ENCODE results near the gene ORM1.
"Not testable (repeated sequence)": the region's sequence is repeated elsewhere in the genome, so short reads cannot be mapped to it uniquely, and the experiment has no call there.

Gene ORM1

DNA sequence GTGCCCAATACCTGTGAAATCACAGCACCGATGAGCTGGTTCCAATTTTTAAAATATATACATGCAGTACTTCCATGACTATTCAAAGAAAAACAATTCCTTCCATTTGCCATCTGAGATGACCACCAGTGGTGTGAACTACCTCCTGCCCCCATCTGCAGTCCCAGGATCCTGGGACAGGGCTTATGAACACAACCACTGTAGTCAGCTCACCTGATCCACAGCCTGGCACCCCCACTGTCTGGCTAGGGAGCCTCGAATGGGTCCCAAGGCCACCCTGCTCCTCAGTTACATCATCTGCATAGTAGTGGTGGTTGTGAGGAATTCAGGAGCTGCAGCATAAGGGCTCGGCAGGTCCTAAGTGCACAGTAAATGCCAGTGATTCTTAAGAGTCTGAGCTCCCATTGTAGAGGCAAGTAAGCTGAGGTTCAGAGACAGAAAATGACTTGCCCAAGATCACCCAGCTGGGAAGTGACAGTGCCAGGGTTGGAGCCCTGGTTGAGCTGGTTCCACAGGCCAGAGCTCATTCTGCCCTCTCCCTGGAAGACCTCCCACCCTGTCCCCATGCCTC, 2.9 kb downstream of the ORM1 start:
- DNase-seq (ENCODE audit: low read depth): not testable (repeated sequence)

DNA sequence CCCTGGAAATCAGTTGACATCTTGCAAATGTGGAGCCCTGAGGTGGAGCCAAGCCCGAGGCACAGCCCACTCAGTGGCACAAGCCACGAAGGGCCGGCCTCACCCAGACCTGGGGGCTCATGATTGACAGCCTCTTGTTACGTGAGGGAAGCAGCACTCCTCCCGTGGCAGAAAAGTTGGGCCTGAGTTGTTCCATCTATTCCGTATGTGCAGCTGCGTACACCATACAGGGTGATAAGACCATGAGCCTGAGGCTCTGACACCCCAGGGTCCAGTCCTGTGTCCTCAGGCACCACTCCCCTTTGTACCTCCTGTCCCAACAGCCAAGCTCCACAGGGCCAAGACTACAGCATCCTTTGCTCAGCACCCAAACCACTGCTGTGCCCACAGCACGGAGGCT, 4.9 kb downstream of the ORM1 start:
- no peak for DNase-seq (ENCODE audit: low read depth)

DNA sequence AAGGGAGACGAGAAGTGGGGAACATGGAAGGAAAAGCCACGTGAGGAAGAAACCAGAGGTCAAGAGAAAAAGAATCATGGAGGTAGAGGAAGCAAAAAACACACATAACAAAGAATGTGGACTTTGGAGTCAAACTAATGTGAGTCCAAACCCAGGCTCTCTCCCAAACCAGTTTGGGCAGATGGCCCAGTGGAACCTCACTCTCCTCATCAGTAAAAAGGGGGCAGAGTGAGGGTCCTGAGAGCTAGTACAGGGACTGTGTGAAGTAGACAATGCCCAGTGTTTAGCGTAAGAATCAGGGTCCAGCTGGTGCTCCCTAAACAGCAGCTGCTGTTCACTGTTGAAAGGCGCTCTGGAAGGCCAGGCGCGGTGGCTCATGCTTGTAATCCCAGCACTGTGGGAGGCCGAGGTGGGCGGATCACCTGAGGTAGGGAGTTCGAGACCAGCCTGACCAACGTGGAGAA, 5.5 kb downstream of the ORM1 start:
- not testable (repeated sequence) for DNase-seq (ENCODE audit: low read depth)

DNA sequence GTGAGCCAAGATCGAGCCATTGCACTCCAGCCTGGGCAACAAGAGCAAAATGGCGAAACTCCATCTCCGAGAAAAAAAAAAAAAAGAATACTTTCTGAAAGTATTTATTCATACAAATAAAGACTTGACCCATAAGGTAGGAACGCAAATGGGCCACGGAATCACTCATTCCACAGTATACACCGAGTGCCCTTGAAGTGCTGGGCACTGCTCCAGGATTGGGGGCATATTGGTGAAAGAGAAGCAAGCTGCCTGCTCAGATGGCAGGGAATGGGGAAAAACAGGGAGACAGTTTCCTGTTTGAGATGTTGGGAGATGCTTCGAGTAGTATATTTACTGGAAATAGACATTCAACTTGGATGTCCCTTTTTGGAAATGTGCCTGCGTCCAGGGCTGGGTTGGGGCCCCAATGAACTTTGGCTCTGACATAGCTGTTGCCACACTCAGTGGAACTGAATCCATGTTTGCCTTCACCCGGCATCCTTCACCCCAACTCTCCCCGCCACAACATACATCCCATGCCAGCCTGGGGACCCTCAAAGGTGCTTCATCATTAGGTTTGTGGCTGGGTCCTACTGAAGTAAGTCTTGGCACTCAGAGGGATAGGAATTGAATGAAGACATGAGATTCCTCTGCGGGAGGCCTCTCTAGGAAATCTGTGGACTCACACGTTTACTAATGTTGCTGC, 6.2 kb downstream of the ORM1 start:
- not testable (repeated sequence) for DNase-seq (ENCODE audit: low read depth)

DNA sequence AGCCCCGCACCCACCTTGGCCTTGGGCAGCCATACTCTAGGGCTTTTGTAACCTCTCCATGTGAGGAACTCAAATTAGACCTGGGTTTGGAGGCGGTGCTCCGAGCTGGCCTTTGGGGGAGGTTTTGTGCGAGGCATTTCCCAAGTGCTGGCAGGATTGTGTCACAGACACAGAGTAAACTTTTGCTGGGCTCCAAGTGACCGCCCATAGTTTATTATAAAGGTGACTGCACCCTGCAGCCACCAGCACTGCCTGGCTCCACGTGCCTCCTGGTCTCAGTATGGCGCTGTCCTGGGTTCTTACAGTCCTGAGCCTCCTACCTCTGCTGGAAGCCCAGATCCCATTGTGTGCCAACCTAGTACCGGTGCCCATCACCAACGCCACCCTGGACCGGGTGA, 6.7 kb downstream of the ORM1 start, which contains the start of gene ORM2:
ORM2 (plus strand) TSS at position 245 of the 398 bp plus-strand sequence; CDS start at position 281, 36 bp downstream.
- DNase-seq (ENCODE audit: low read depth): not testable (repeated sequence)

DNA sequence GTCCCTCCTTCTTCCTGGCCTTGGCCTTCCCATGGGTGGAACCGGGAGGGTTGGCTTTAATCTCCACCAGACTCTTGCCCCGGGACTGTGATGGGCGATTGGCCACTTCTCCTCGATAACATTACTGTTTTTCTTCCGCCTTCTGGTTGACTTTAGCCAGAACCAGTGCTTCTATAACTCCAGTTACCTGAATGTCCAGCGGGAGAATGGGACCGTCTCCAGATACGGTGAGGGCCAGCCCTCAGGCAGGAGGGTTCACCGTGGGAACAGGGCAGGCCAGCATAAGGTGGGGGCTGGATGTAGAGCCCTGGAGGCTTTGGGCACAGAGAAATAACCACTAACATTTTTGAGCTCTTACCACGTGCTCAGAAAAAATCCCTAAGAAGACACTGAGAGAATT, 7.7 kb downstream of the ORM1 start:
- no peak for DNase-seq (ENCODE audit: low read depth)

DNA sequence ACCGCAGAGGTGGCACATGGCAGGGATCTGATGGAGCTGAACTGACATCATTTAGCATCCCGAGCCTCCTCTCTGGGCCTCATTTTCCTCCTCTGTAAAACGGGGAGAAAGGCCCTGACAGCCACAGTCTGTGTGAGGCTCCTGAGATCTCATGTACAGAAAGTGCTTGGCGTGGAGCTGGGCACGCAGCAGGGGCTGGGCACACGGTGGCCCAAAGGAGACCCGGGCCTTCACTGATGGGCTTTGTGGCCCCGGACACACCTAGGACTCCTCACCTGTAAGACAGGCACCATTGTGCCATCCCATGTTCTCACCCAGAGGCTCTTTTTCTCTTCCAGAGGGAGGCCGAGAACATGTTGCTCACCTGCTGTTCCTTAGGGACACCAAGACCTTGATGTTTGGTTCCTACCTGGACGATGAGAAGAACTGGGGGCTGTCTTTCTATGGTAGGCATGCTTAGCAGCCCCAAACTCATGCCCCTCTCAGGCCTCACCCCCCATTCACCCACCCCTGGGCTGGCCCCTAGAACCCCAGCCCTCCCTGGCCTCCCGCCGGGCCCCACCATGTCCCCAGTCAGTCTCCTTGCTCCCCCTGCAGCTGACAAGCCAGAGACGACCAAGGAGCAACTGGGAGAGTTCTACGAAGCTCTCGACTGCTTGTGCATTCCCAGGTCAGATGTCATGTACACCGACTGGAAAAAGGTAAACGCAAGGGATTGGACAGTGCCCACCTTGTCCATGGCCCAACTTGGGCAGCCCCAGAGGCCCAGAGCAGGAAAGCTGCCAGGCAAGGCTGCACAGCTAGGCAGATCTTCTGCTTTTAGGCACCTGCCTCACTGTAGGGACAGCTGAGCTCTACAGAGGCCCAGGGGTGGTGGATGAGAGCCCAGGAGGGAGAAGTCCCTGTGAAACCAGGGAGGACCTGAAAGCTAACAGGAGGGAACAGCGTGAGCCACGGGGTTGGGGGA, 8.6 kb downstream of the ORM1 start:
- DNase-seq (ENCODE audit: low read depth): not testable (repeated sequence)

DNA sequence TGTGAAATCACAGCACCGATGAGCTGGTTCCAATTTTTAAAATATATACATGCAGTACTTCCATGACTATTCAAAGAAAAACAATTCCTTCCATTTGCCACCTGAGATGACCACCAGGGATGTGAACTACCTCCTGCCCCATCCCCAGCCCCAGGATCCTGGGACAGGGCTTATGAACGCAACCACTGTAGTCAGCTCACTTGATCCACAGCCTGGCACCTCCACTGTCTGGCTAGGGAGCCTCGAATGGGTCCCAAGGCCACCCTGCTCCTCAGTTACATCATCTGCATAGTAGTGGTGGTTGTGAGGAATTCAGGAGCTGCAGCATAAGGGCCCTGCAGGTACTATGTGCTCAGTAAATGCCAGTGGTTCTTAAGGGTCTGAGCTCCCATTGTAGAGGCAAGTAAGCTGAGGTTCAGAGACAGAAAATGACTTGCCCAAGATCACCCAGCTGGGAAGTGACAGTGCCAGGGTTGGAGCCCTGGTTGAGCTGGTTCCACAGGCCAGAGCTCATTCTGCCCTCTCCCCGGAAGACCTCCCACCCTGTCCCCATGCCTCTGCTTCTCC, 9.7 kb downstream of the ORM1 start:
- DNase-seq (ENCODE audit: low read depth): not testable (repeated sequence)

DNA sequence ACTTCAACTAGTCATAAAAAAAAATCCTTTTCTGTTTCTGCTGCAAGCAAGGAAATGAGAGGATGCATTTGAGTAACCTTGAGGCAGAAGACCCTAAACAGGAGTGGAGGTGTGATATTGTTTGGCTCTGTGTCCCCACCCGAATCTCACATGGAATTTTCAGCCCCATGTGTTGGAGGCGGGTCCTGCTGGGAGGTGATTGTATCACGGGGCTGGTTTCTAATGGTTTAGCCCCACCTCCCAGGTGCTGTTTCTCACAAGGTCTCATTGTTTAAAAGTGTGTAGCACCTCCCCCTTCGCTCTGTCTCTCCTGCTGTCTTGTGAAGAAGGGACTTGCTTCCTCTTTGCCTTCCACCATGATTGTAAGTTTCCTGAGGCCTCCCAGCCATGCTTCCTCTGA, 10.8 kb downstream of the ORM1 start:
- DNase-seq (ENCODE audit: low read depth): not testable (repeated sequence)

DNA sequence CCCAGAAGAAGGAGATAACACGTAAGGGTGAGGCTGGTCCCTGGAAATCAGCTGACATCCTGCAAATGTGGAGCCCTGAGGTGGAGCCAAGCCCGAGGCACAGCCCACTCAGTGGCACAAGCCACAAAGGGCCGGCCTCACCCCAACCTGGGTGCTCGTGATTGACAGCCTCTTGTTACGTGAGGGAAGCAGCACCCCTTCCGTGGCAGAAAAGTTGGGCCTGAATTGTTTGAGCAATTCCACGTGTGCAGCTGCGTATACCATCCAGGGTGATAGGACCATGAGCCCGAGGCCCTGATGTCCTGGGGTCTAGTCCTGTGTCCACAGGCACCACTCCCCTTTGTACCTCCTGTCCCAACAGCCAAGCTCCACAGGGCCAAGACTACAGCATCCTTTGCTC, 11.6 kb downstream of the ORM1 start:
- no peak for DNase-seq (ENCODE audit: low read depth)

DNA sequence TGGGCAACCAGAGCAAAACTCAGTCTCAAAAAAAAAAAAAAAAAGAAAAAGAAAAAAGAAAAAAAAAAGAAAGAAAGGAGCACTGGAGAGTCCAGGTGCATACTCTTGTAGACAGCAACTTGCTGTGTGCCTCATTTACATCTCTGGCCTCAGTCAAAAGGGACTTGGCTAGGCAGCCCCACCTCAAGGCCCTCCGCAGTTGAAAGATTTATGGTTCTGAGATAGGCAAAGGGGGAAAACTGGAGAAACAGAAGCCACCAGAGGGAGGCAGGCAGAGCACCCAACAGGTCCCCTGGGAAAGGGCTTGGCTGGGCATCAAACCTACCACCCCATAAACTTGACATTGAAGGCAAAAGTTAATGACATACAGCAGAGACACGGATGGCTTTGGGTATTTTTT, 12.8 kb downstream of the ORM1 start:
- no peak for DNase-seq (ENCODE audit: low read depth)

DNA sequence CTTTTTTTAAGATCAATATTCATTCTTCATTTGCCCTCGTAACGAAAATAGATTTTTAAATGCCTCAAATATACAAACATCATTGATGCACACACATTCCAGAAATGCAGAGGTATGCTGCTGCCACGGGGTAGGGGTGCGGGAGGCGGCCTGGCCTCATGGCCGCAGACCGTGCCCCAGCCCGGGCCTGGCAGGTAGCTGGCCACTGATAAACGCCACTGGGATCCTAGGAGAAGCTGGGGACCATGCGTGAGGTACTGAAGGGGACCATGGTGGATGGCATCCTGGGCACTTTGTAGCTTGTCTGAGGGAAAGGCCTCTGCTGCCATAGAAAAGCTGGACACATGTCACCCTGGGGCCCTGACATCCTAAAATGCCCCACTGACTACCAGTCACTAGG, 13.3 kb downstream of the ORM1 start:
- DNase-seq (ENCODE audit: low read depth): no peak

DNA sequence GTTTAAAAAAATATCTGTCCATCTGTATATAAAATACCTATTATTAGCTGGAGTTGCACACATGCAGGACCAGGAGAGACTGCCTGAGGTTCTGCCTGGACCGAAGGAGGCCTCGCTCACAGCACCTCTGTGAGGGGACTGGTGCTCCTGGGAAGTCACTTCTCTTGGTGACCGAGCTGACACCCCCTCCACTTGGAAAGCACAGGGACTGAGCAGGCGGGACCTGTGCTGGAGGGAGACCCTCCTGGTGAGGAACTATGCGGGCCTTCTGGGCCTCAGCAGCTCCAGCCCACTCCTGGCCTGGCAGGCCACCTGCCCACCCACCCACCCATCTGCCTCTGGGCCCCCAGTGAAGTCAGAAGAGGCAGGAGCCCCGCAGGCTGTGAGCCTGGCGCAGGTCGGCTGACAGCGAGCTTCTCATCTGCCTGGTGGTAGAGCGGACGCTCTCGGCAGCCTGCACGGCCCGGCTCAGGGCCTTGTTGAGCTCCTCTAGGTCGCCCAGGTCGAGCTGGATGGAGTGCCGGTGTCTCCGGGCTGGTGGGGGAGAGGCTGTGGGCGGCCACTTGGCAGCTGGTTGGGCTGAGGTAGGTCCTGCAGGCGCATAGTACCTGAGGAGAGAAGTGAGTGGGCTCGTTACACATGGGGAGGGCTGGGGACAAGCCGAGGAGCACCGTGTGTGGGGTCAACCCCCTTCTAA, 13.9 kb downstream of the ORM1 start:
- DNase-seq (ENCODE audit: low read depth): no peak

DNA sequence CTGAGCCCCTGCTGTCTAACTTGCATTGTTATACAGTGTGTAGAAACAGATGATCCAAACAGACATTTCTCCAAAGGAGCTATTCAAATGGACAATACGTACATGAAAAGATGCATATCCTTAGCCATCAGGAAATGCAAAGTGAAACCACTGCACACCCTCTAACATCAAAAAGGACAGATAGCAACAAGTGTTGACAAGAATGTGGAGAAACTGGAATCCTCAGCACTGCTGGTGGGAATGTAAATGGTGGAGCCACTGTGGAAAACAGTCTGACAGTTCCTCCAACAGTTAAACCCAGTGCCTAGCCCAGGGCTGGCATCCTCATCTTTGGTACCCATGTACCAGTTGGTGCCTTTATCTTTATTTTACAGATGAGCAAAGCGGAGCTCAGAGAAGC, 15.3 kb downstream of the ORM1 start:
- DNase-seq (ENCODE audit: low read depth): no peak

DNA sequence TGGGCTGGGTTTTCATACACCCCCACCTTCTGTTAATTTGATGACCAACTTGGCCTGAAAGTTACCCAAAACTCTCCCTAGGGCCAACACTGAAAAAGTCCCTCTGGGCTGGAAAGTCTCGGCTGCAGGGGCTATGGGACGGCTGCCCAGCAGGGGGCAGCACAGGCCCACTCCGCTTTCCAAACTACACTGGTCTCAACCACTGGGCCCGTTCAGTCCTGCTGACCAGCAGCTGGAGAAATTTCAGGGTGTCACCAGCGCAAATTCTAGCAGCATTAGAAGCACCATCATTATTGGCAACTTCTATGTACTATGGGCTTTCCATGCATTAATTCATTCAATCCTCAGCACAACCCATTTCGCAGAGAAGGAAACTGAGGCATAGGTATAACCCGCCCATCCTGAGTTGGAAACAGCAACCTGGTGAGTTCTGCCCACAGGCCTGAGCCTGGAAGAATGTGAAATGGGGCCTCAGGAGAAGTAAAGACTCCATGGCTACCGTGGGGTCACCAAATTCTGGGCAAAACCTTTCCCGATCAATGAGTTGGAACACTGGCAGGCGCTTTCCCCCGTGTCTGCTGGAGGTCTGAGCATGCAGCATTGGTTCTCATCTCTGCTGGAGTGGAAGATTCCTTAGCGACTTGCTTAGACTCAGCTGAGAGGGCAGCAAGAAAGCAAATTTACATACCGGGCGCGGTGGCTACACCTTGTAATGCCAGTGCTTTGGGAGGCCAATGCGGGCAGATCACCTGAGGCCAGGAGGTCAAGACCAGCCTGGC, 16.4 kb downstream of the ORM1 start:
- no peak for DNase-seq (ENCODE audit: low read depth)

DNA sequence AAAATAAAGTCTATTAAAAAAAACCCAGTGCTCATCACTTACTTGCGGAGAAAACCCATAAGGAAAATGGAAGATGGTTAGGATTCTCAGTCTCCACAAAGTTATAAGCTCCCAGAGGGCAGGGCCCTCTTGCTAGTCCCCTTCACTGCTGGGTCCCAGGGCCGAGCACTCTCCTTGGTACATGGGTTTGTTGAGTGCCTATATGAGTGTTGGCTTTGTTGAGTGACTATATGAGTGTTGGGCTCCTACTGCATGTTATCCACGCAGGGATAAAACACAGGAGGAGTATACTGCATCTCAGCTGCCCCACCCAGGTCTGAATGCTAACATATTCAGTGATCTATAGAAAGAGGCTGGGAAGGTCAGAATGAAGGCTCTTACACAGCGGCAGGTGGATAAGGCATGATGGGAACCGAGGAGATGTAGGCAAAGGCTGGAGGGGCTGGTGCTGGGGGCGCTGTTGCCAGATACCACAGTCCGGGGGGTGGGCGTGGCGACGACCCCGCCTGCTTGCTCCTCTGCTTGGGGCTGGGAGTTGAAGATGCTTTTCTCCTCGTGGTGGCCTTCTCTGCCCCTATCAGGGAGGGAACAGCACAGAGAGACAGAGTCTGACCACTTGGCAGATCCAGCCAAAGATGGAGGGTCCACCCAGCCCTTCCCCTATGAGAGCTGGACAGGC, 18.4 kb downstream of the ORM1 start:
- DNase-seq (ENCODE audit: low read depth): no peak

DNA sequence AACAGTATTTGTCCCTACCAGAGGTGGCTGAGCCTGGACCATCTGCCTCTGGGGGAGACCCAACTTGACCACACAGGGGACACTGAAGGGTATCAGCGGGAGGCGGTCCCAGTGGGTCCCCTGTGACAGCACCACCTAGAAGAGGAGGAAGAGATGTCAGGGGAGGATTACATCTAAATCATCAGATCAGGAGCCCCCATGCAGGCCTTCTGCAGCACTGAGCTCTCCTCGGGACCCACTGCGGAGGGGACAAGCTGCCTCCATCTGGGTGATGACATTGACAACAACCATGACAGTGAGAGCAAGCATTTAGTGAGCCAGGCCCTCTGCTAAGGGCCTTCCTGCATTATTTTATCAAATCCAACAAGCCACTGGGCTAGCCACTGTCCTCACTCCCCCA, 19.1 kb downstream of the ORM1 start:
- no peak for DNase-seq (ENCODE audit: low read depth)

DNA sequence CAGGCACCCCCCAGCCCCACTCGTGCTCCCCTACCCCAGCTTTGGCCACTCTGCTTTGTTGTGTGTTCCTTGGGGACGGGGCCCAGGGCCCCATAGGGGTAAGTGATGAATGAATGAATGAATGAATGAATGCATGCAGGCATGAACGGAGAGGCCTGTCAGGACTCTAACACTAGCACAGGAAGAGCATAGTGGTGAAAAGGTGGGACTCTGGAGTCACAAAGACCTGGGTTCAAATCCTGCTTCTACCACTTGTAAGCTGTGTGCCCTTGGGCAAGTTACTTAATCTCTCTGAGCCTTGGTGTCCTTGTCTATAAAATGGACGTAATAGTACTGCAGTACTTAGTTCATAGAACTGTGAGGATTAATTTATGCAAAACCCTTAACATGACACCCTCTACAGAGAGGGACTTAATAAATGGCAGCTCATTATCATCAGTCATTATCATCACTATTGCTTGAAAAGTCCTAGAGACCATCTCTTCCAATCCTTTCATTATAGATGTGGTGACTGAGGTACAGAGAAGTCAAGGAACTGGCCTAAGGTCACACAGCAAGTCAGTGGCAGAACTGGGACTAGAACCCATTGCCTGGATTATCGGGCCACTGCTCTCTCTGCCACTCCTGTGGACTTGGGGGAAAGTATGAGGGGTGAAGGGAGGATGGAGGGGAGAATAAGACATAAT, 20.0 kb downstream of the ORM1 start:
- no peak for DNase-seq (ENCODE audit: low read depth)

DNA sequence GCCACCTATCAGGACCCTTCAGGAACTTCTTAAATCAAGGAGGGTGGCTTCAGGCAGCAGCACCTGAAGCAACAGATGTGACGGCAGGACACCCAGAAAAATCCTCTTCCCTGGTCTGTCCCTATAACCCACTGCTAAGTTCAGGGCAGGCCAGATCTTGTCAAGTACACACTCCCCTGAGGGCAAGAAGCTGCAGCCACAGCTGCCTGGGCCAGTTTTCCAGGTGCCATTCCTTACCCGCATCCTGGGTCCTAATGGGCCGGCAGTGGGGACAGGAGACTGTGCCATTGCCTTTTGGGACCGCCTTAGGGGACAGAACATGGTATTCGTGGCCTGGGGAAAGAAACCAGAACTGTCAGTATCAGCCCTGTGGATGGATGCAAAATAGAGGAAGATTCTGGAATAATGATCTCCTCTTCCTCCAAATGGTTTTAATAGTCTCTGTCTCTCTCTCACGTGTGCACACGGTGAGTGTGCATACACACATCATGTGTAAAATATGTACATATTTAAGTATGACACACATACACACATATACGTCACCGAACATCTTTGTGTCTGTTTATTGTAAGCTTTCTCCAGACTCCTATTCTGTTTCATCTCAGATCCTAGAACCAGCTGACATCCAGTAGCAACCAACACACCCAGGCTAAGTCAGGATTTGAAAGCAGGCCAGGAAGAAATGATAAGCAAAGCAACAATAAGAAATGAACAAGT, 20.7 kb downstream of the ORM1 start:
- DNase-seq (ENCODE audit: low read depth): no peak

Data from CMK (cell line).